NCI-H2029 treated with DMSO at 0.1 percent for 48 hours (cell line): ENCODE data around the gene MAGEE2.
"Not testable (repeated sequence)": the region's sequence is repeated elsewhere in the genome, so short reads cannot be mapped to it uniquely, and the experiment has no call there.

Source experiments
- DNase-seq: peaks from one replicate; lab custom pipeline; 2025; lab: John Stamatoyannopoulos, UW

Gene MAGEE2, protein sequence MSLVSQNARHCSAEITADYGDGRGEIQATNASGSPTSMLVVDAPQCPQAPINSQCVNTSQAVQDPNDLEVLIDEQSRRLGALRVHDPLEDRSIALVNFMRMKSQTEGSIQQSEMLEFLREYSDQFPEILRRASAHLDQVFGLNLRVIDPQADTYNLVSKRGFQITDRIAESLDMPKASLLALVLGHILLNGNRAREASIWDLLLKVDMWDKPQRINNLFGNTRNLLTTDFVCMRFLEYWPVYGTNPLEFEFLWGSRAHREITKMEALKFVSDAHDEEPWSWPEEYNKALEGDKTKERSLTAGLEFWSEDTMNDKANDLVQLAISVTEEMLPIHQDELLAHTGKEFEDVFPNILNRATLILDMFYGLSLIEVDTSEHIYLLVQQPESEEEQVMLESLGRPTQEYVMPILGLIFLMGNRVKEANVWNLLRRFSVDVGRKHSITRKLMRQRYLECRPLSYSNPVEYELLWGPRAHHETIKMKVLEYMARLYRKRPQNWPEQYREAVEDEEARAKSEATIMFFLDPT

DNA sequence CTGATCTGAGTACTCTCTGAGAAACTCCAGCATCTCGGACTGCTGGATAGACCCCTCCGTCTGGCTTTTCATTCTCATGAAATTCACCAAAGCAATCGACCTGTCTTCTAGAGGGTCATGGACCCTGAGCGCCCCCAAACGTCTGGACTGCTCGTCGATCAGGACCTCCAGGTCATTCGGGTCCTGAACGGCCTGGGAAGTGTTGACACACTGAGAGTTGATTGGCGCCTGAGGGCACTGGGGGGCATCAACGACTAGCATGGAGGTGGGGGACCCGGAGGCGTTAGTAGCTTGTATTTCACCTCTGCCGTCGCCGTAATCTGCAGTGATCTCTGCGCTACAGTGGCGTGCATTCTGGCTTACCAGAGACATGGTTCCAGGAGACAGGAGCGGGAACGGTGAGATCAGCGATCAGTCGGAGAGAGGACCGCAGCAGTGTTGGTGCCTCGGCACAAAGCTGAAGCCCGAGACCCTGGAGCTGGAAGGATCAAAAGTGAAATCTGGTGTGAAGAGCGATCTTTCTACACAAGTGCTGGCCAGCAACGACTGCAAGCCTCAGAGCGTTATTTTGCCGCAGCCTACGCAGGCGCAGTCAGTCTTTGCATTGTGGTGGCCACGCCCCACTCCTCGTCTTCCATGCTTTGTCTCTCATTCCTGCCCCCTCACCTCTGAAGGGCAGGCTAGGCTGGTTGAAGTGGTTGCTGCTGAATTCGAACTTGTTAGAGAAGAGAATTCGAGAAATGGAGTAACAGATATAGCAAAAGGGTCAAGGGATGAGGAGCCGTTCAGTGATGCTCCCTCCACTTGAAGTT is at the start of gene MAGEE2:
MAGEE2 (minus strand) TSS at position 575 of the 812 bp plus-strand sequence; CDS start at position 372, 203 bp downstream.
- DNase-seq, result no peak

DNA sequence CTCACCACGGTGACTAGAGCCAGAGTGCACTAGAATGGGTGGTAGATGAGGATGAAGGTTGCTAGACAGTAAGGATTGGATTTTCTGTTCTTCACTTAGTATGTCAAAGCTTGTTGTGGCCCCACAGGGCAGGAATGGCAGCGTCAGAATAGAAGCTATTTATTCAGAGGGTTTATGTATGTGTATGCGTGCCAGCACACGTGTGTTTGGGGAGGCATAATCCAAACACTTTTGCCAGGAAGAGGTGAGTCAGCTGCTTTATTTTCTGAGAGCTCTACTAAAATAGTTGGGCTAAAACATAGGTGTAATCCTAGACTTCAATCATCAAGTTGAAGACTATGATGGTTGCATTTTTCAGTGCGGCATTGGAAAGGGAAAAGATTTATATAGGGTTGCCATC is 1.2 kb upstream of the MAGEE2 start:
- DNase-seq, result no peak

DNA sequence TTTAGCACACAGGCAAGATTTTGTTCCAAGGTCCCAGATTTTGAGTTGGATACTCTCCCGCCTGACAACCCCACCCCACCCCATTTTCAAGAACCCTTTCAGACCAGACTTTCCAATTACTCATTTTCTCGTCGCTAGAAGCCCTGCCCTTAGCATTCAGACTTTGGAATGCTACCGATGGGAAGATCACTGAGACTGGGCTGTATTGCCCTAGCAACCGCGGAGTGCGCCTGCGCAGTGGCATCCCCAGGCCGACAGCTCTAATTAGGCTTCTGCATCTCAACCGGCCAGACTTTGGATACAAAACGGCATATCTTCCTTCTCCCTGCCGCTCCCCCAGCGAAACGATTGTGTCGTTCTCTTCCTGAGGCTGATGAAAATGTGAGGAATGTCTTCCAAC is 3.4 kb downstream of the MAGEE2 start:
- DNase-seq, result no peak

DNA sequence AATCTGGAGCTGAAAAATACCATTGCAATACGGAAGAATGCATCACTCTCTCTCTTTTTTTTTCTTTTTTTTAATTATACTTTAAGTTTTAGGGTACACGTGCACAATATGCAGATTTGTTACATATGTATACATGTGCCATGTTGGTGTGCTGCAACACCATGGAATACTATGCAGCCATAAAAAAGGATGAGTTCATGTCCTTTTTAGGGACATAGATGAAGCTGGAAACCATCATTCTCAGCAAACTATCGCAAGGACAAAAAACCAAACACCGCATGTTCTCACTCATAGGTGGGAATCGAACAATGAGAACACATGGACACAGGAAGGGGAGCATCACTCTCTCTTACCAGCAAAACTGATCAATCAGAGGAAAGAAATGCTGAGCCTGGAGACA is 17.0 kb downstream of the MAGEE2 start:
- DNase-seq, result not testable (repeated sequence)

DNA sequence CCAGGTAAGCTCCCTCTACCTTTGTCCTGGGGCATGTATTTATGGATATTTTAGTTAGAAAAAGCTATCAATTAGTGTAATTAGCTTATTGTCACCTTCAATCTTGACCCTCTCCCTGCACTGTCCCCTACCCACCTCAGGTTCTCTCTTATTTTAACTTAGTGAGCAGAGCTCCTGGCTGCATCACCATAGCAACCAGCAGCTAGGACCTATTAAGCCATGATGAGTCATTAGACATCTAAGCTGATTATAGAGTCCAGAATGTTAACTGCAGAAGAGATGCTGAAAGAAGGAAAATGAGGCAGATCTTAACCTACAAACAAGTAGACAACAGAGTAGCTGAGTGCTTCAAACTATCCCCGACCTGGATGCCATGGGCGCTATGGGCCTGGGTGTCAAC is 36.6 kb downstream of the MAGEE2 start:
- no peak for DNase-seq

DNA sequence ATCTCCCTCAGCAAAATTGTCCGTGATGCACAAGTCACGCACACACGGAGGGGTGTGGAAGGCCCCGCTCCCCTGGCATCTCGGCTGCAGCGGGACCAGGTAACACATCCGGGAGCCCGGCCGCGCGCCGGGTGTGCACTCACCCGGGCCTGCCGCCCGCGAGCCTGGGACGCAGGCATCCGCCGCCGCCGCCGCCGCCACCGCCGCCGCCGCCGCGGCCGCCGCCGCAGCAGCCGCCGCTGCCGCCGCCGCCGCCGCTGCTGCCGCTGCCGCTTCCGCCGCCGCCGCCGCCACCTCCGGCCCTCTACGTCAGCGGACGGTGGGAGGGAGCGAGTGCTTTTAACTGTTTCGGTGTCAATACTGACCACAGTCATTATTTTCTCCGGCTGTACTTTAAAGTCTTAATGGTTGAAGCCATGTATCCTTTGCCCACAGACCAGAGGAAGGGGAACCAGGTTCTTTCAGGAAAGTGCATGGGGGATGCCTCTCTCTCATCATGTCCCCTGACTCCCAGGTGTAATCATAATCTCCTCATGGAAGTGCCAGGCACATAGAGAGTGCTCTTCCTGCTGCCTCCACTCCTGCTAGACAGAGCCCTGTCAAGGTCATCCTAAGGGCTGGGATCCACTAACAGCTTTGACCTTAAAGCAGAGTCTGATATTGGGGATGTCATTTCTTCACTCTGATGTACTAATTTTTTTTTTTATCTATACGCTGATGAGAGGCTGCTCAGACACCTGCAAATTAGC is 38.0 kb downstream of the MAGEE2 start:
- no peak for DNase-seq
